SK-N-SH (cell line): ENCODE measurements around the gene PIGC. TPM values are rescaled to one million over a fixed set of nuclear protein-coding genes. Genes with fewer than 3 reads are reported as not detected.

Experiments
- CTCF ChIA-PET: fragments of 300-600, 350-600 bp; formaldehyde crosslinking; extraction: SDS; loops from one replicate; lab custom pipeline; 2021; lab: Yijun Ruan, JAX
- POLR2A ChIA-PET: fragments of 350-600 bp; sonication (Branson Sonifier 250); formaldehyde crosslinking; extraction: SDS; loops from one replicate; lab custom pipeline; 2020; ENCODE audit warnings: antibody characterized with exemption, inconsistent platforms; lab: Yijun Ruan, JAX
- DNase-seq: peaks from one replicate; pipeline ENCODE4 v3.0.0; 2012
- H2AFZ ChIP-seq: fragments of 200-600 bp; sonication (generic); 2 replicates; pipeline ENCODE4 v1.8.1; 2016; ENCODE audit warnings: antibody characterized with exemption, mild to moderate bottlenecking, low read depth
- H3F3A ChIP-seq: fragments of 200-600 bp; sonication (generic); replicated peaks from 2 replicates; pipeline ENCODE3; 2016; ENCODE audit warnings: antibody characterized with exemption, mild to moderate bottlenecking; ENCODE audit not compliant: insufficient read depth
- H3K27ac ChIP-seq, 2 experiments: fragments of 200-500 bp in 1 of 2; fragments of 200-600 bp in 1 of 2; sonication (Bioruptor generic) in 1 of 2; sonication (generic), shearing (Covaris generic) in 1 of 2; 2 replicates each; pipeline versions ENCODE4 v1.5.1 to v1.6.1; 2014 to 2016; ENCODE audit warnings: low read depth in 2 of 2, inconsistent platforms in 1 of 2, low read length in 1 of 2, mild to moderate bottlenecking in 1 of 2, mixed read lengths in 1 of 2
- H3K27me3 ChIP-seq: fragments of 200-600 bp; sonication (generic), shearing (Covaris generic); 2 replicates; pipeline ENCODE4 v1.6.1; 2016; ENCODE audit warnings: mixed run types; ENCODE audit not compliant: insufficient read depth
- H3K36me3 ChIP-seq, 2 experiments: fragments of 200-500 bp in 1 of 2; fragments of 200-600 bp in 1 of 2; sonication (Bioruptor generic) in 1 of 2; sonication (generic) in 1 of 2; replicated peaks in 1 of 2; 2 replicates each; pipeline versions ENCODE3 to v1.5.1; 2014 to 2016; ENCODE audit warnings: low read length in 1 of 2, mild to moderate bottlenecking in 1 of 2; ENCODE audit not compliant: insufficient read depth in 2 of 2, control insufficient read depth in 1 of 2
- H3K4me1 ChIP-seq, 2 experiments: fragments of 200-500 bp in 1 of 2; fragments of 200-600 bp in 1 of 2; sonication (Bioruptor generic) in 1 of 2; sonication (generic), shearing (Covaris generic) in 1 of 2; 2 replicates each; pipeline versions ENCODE4 v1.5.1 to v1.6.1; 2014 to 2016; ENCODE audit warnings: low read depth in 1 of 2, low read length in 1 of 2, mixed run types in 1 of 2; ENCODE audit not compliant: insufficient read depth in 2 of 2, control insufficient read depth in 1 of 2
- H3K4me2 ChIP-seq: fragments of 200-600 bp; sonication (generic), shearing (Covaris generic); 2 replicates; pipeline ENCODE4 v1.6.1; 2017; ENCODE audit warnings: mixed run types
- H3K4me3 ChIP-seq, 2 experiments: fragments of 200-500 bp in 1 of 2; fragments of 200-600 bp in 1 of 2; sonication (Bioruptor generic) in 1 of 2; sonication (generic), shearing (Covaris generic) in 1 of 2; 2 replicates each; pipeline versions ENCODE4 v1.5.1 to v1.8.1; 2014 to 2016; ENCODE audit warnings: low read depth in 2 of 2, inconsistent platforms in 1 of 2, low read length in 1 of 2, mild to moderate bottlenecking in 1 of 2, mixed read lengths in 1 of 2, moderate library complexity in 1 of 2
- H3K79me2 ChIP-seq: fragments of 200-600 bp; sonication (generic); 2 replicates; pipeline ENCODE4 v1.8.1; 2017; ENCODE audit warnings: mild to moderate bottlenecking; ENCODE audit not compliant: insufficient read depth
- H3K9ac ChIP-seq: fragments of 200-600 bp; sonication (generic); 2 replicates; pipeline ENCODE4 v1.6.1; 2017; ENCODE audit warnings: mixed run types
- H3K9me2 ChIP-seq: fragments of 200-600 bp; sonication (generic); 2 replicates; pipeline ENCODE4 v1.6.1; 2017; ENCODE audit warnings: mixed run types
- H3K9me3 ChIP-seq: fragments of 200-600 bp; sonication (generic); 2 replicates; pipeline ENCODE4 v1.6.1; 2017; ENCODE audit warnings: mixed run types, mild to moderate bottlenecking, moderate library complexity
- H4K20me1 ChIP-seq: fragments of 200-600 bp; sonication (generic); 2 replicates; pipeline ENCODE4 v1.6.1; 2017; ENCODE audit warnings: mild to moderate bottlenecking, mixed run types; ENCODE audit not compliant: insufficient read depth
- CHD2 ChIP-seq: fragments of 150-350 bp; IDR thresholded peaks from 2 replicates; pipeline ENCODE4 v1.6.1; 2018; ENCODE audit warnings: low read length; ENCODE audit not compliant: partially characterized antibody
- EP300 ChIP-seq, 2 experiments: IDR thresholded peaks; 2 replicates each; pipeline versions ENCODE4 v1.4.0 to v1.6.1; 2012; ENCODE audit warnings: borderline replicate concordance in 1 of 2, low read depth in 1 of 2, low read length in 1 of 2
- EZH2phosphoT487 ChIP-seq: fragments of 200-600 bp; sonication (generic); IDR thresholded peaks from 2 replicates; pipeline ENCODE4 v1.6.1; 2017; ENCODE audit warnings: low read depth, mixed run types, mild to moderate bottlenecking, antibody characterized with exemption, moderate library complexity, borderline replicate concordance
- FOXJ3 ChIP-seq: sonication (generic); formaldehyde crosslinking; IDR thresholded peaks from 2 replicates; pipeline ENCODE4 v1.5.1; 2020; ENCODE audit warnings: mild to moderate bottlenecking, missing genetic modification reagents
- FOXM1 ChIP-seq: IDR thresholded peaks from 2 replicates; pipeline ENCODE4 v1.4.0; 2012; ENCODE audit warnings: low read depth, mild to moderate bottlenecking
- GATA2 ChIP-seq: sonication (generic); formaldehyde crosslinking; IDR thresholded peaks from 2 replicates; pipeline ENCODE4 v1.5.0; 2020; ENCODE audit warnings: mild to moderate bottlenecking, missing genetic modification reagents
- NFIC ChIP-seq: IDR thresholded peaks from 2 replicates; pipeline ENCODE4 v1.4.0; 2012; ENCODE audit warnings: borderline replicate concordance
- POLR2AphosphoS5 ChIP-seq: IDR thresholded peaks from 2 replicates; pipeline ENCODE4 v1.6.1; 2012; ENCODE audit warnings: low read depth, low read length
- RAD21 ChIP-seq: IDR thresholded peaks from 2 replicates; pipeline ENCODE4 v1.6.1; 2012; ENCODE audit warnings: mild to moderate bottlenecking, low read length
- RFX5 ChIP-seq: IDR thresholded peaks from 2 replicates; pipeline ENCODE4 v1.6.1; 2012; ENCODE audit warnings: mild to moderate bottlenecking, improper control_type of control experiment, low read length
- TAF1 ChIP-seq: IDR thresholded peaks from 2 replicates; pipeline ENCODE4 v1.6.1; 2012; ENCODE audit warnings: low read depth, mild to moderate bottlenecking, low read length, moderate library complexity, borderline replicate concordance
- TEAD4 ChIP-seq: IDR thresholded peaks from 2 replicates; pipeline ENCODE4 v1.4.0; 2012; ENCODE audit warnings: mild to moderate bottlenecking, borderline replicate concordance; ENCODE audit not compliant: insufficient read depth
- WGBS: methylation state at CpG from one replicate; pipeline ENCODE4 v1.1.6; 2017; ENCODE audit warnings: low lambda C conversion rate; 5-methylcytosine and 5-hydroxymethylcytosine counted together
- polyA plus RNA-seq, 3 experiments: library from polyadenylated mRNA; depleted of rRNA; stranded (reverse); fragments of >200 nt; gene quantifications; 2 replicates each; pipeline ENCODE4 v1.2.3, GENCODE V29; 2012
- TF ChIP-seq, protein P1 (sequence below): IDR thresholded peaks from 2 replicates; pipeline ENCODE4 v1.4.0; 2012; ENCODE audit warnings: low read depth, borderline replicate concordance
- TF ChIP-seq, protein P2 (sequence below): IDR thresholded peaks from 2 replicates; pipeline ENCODE4 v1.4.0; 2012; ENCODE audit warnings: low read depth
- TF ChIP-seq, protein P3 (sequence below): fragments of 200-600 bp; sonication (generic); IDR thresholded peaks from 2 replicates; pipeline ENCODE4 v1.6.1; 2017; ENCODE audit warnings: antibody characterized with exemption, mild to moderate bottlenecking, moderate library complexity

Gene PIGC
- polyA plus RNA-seq, 1 of the 3 experiments (the other 2 are of a cell fraction) = 20.6 TPM

DNA sequence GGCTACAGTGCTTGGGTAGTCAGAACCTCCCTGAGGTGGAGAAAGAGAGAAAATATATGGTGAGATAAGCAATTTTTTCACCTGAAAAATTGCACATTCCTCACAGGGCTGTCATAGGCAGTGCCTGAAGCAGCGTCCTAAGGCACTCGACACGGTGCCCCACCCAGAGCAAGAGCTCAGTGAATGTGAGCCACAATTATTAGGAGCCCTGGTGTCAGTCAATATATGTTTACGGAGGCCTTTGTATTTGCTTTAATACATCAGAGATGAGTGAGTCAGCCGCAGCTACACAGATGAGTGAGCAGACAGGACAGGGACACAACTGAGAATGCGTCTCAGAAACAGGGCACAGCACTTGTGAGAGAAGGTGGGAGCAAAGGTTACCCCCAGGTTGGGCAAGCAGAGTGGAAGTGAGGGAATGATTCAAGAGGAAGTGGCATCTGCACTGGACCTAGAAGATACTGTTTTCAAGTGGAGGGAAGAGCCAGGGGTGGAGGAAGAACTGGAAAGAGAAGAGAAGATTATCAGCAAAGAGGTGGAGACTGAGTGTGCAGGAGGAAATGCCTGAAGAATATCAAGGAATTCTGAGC is 5.2 kb upstream of the PIGC start:
- Histone ChIP-seq H3F3A (no peaks in the 10 kb centered on the region), H4K20me1 (no peaks in the 10 kb centered on the region), H3K4me3 (no peak overlapping the region), H3K27me3 (no peaks in the 10 kb centered on the region), H3K4me1 (peaks cover 0 to 12% of the 10 kb centered on the region in 2 experiments; a peak in 2 of 4 replicates), H3K9me2 (no peaks in the 10 kb centered on the region), H3K36me3 (no peaks in the 10 kb centered on the region), H3K27ac (no peak overlapping the region), H2AFZ (peak overlapping the region; percentile 75; the same call in 1 of the 2 replicates), H3K9me3 (no peaks in the 10 kb centered on the region), H3K4me2 (no peak overlapping the region), H3K9ac (no peak overlapping the region), H3K79me2 (no peaks in the 10 kb centered on the region)
- 78% methylated on average over 6 of the region's 6 CpGs for WGBS
- no peak for DNase-seq
- ChIA-PET POLR2A (no interaction called here), CTCF (interaction anchor here (0.6 to 6.2 kb wide), 6 partner anchors 14 to 446 kb away, joined by 3 to 57 read pairs (median 6); no protein-coding TSS in a partner anchor)
- TF ChIP-seq FOXJ3 (CRISPR knock-in tag) (no peak), RFX5 (no peak), EZH2phosphoT487 (no peak), GATA2 (CRISPR knock-in tag) (no peak), EP300 (IDR thresholded peaks at IDR 0.05; ENCODE audit: borderline replicate concordance in 1 of 2, low read depth in 1 of 2, low read length in 1 of 2) (no peak), FOXM1 (no peak), NFIC (no peak), TAF1 (no peak), CHD2 (no peak), POLR2AphosphoS5 (no peak), TEAD4 (no peak), RAD21 (no peak)
- TF ChIP-seq, protein P1, sequence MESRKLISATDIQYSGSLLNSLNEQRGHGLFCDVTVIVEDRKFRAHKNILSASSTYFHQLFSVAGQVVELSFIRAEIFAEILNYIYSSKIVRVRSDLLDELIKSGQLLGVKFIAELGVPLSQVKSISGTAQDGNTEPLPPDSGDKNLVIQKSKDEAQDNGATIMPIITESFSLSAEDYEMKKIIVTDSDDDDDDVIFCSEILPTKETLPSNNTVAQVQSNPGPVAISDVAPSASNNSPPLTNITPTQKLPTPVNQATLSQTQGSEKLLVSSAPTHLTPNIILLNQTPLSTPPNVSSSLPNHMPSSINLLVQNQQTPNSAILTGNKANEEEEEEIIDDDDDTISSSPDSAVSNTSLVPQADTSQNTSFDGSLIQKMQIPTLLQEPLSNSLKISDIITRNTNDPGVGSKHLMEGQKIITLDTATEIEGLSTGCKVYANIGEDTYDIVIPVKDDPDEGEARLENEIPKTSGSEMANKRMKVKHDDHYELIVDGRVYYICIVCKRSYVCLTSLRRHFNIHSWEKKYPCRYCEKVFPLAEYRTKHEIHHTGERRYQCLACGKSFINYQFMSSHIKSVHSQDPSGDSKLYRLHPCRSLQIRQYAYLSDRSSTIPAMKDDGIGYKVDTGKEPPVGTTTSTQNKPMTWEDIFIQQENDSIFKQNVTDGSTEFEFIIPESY = no peak
- TF ChIP-seq, protein P2, sequence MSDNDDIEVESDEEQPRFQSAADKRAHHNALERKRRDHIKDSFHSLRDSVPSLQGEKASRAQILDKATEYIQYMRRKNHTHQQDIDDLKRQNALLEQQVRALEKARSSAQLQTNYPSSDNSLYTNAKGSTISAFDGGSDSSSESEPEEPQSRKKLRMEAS = no peak
- TF ChIP-seq, protein P3, sequence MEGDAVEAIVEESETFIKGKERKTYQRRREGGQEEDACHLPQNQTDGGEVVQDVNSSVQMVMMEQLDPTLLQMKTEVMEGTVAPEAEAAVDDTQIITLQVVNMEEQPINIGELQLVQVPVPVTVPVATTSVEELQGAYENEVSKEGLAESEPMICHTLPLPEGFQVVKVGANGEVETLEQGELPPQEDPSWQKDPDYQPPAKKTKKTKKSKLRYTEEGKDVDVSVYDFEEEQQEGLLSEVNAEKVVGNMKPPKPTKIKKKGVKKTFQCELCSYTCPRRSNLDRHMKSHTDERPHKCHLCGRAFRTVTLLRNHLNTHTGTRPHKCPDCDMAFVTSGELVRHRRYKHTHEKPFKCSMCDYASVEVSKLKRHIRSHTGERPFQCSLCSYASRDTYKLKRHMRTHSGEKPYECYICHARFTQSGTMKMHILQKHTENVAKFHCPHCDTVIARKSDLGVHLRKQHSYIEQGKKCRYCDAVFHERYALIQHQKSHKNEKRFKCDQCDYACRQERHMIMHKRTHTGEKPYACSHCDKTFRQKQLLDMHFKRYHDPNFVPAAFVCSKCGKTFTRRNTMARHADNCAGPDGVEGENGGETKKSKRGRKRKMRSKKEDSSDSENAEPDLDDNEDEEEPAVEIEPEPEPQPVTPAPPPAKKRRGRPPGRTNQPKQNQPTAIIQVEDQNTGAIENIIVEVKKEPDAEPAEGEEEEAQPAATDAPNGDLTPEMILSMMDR = no peak
